ENCODE data around the gene IL1R2. TPM values are rescaled to one million over a fixed set of nuclear protein-coding genes. Genes with fewer than 3 reads are reported as not detected.
A peak's percentile ranks its signal among the peaks of the same experiment; 100 is the strongest.

Gene IL1R2
- total and polyA plus RNA-seq, 2 experiments from 2014 or later, result 0.22 to 1.2 TPM

- no peaks in the 10 kb centered on the region for H3K27me3 ChIP-seq (replicated peaks; ENCODE audit: insufficient read depth)
- 11 to 12% methylated on average over 2 of the region's 2 CpGs for WGBS, 2 experiments (ENCODE audit: low coverage in 1 of 2, low lambda C conversion rate in 2 of 2, missing lambda C conversion rate in 2 of 2)
- no peaks in the 10 kb centered on the region for H3K9me3 ChIP-seq (ENCODE audit: low read depth)
- H3K27ac ChIP-seq, result peak overlapping the region; percentile 33
- H2AFZ ChIP-seq, result no peak overlapping the region
- H3K4me3 ChIP-seq, result no peak overlapping the region
- no peak overlapping the region for H3K4me2 ChIP-seq (ENCODE audit: unreplicated experiment)
- H3K79me2 ChIP-seq (ENCODE audit: insufficient read depth), result no peaks in the 10 kb centered on the region
- H3K9ac ChIP-seq, result no peak overlapping the region
- H3F3A ChIP-seq (ENCODE audit: insufficient read depth), result peaks cover 51% of the 10 kb centered on the region
- TF ChIP-seq EZH2phosphoT487 (IDR thresholded peaks at IDR 0.05; ENCODE audit: insufficient read depth, low read depth) (no peak), EZH2 (IDR thresholded peaks at IDR 0.05; ENCODE audit: insufficient read depth, poor library complexity, severe bottlenecking) (no peak)
- no peaks in the 10 kb centered on the region for H3K36me3 ChIP-seq (ENCODE audit: low read depth)
- DNase-seq, result peak; percentile 76
- peaks cover 50% of the 10 kb centered on the region for H3K4me1 ChIP-seq (ENCODE audit: insufficient read depth)
- H4K20me1 ChIP-seq (ENCODE audit: insufficient read depth), result no peaks in the 10 kb centered on the region
- in situ Hi-C loops (cut with MboI), result loop anchor here (25.0 kb wide), 1 partner anchor 96 kb away; the partner anchor contains the start of gene IL1R1
- no peaks in the 10 kb centered on the region for H3K9me2 ChIP-seq (ENCODE audit: insufficient read depth)
Observed at GRCh38 chr2:102041351-102041750, 49.6 kb downstream of the IL1R2 start.

GRCh38 chr2:102042196-102043081 lies 50.7 kb downstream of the IL1R2 start:
- H3K4me3 ChIP-seq, result no peak overlapping the region
- no peak overlapping the region for H2AFZ ChIP-seq
- H3K27ac ChIP-seq, result peak overlapping the region; percentile 33; the same call in 1 of the 2 replicates
- no peak overlapping the region for H3K9ac ChIP-seq
- H3K9me3 ChIP-seq (ENCODE audit: low read depth), result no peaks in the 10 kb centered on the region
- in situ Hi-C loops (cut with MboI), result loop anchor here (25.0 kb wide), 1 partner anchor 95 kb away; the partner anchor contains the start of gene IL1R1
- H3F3A ChIP-seq (ENCODE audit: insufficient read depth), result peaks cover 40% of the 10 kb centered on the region
- H3K79me2 ChIP-seq (ENCODE audit: insufficient read depth), result no peaks in the 10 kb centered on the region
- H3K27me3 ChIP-seq (replicated peaks; ENCODE audit: insufficient read depth), result no peaks in the 10 kb centered on the region
- 92 to 98% methylated on average over 4 of the region's 4 CpGs for WGBS, 2 experiments (ENCODE audit: low coverage in 1 of 2, low lambda C conversion rate in 2 of 2, missing lambda C conversion rate in 2 of 2)
- TF ChIP-seq EZH2 (IDR thresholded peaks at IDR 0.05; ENCODE audit: insufficient read depth, poor library complexity, severe bottlenecking) (no peak), EZH2phosphoT487 (IDR thresholded peaks at IDR 0.05; ENCODE audit: insufficient read depth, low read depth) (no peak)
- peaks cover 42% of the 10 kb centered on the region for H3K4me1 ChIP-seq (ENCODE audit: insufficient read depth)
- H4K20me1 ChIP-seq (ENCODE audit: insufficient read depth), result no peaks in the 10 kb centered on the region
- DNase-seq, result no peak
- no peaks in the 10 kb centered on the region for H3K36me3 ChIP-seq (ENCODE audit: low read depth)
- no peaks in the 10 kb centered on the region for H3K9me2 ChIP-seq (ENCODE audit: insufficient read depth)
- H3K4me2 ChIP-seq (ENCODE audit: unreplicated experiment), result no peak overlapping the region

GRCh38 chr2:102043560-102043959 lies 51.8 kb downstream of the IL1R2 start:
- Histone ChIP-seq H3K9ac (no peak overlapping the region), H3K27me3 (replicated peaks; ENCODE audit: insufficient read depth) (no peaks in the 10 kb centered on the region), H3K9me3 (ENCODE audit: low read depth) (no peaks in the 10 kb centered on the region), H3K4me2 (ENCODE audit: unreplicated experiment) (no peak overlapping the region), H3K36me3 (ENCODE audit: low read depth) (no peaks in the 10 kb centered on the region), H4K20me1 (ENCODE audit: insufficient read depth) (no peaks in the 10 kb centered on the region), H3K27ac (no peak overlapping the region), H3F3A (ENCODE audit: insufficient read depth) (peaks cover 30% of the 10 kb centered on the region), H3K79me2 (ENCODE audit: insufficient read depth) (no peaks in the 10 kb centered on the region), H2AFZ (no peak overlapping the region), H3K9me2 (ENCODE audit: insufficient read depth) (no peaks in the 10 kb centered on the region), H3K4me3 (no peak overlapping the region), H3K4me1 (ENCODE audit: insufficient read depth) (peaks cover 31% of the 10 kb centered on the region)
- TF ChIP-seq EZH2 (IDR thresholded peaks at IDR 0.05; ENCODE audit: insufficient read depth, poor library complexity, severe bottlenecking), result no peak
- TF ChIP-seq EZH2phosphoT487 (IDR thresholded peaks at IDR 0.05; ENCODE audit: insufficient read depth, low read depth), result no peak
- DNase-seq, result no peak
- in situ Hi-C loops (cut with MboI), result loop anchor here (25.0 kb wide), 1 partner anchor 94 kb away; the partner anchor contains the start of gene IL1R1
- 90 to 100% methylated on average over 1 of the region's 1 CpG for WGBS, 2 experiments (ENCODE audit: low coverage in 1 of 2, low lambda C conversion rate in 2 of 2, missing lambda C conversion rate in 2 of 2)

- TF ChIP-seq EZH2phosphoT487 (IDR thresholded peaks at IDR 0.05; ENCODE audit: insufficient read depth, low read depth), result no peak
- no peak for TF ChIP-seq EZH2 (IDR thresholded peaks at IDR 0.05; ENCODE audit: insufficient read depth, poor library complexity, severe bottlenecking)
Observed at GRCh38 chr2:102044235-102044896, 52.6 kb downstream of the IL1R2 start.

More at GRCh38 chr2:102044235-102044896, 52.6 kb downstream of the IL1R2 start:
- Histone ChIP-seq H3K9me2 (ENCODE audit: insufficient read depth) (no peaks in the 10 kb centered on the region), H3K27ac (no peak overlapping the region), H3K9me3 (ENCODE audit: low read depth) (no peaks in the 10 kb centered on the region), H2AFZ (no peak overlapping the region), H3K4me2 (ENCODE audit: unreplicated experiment) (no peak overlapping the region), H3K27me3 (replicated peaks; ENCODE audit: insufficient read depth) (no peaks in the 10 kb centered on the region), H3K9ac (no peak overlapping the region), H3F3A (ENCODE audit: insufficient read depth) (peaks cover 33% of the 10 kb centered on the region), H3K36me3 (ENCODE audit: low read depth) (no peaks in the 10 kb centered on the region), H4K20me1 (ENCODE audit: insufficient read depth) (no peaks in the 10 kb centered on the region), H3K79me2 (ENCODE audit: insufficient read depth) (no peaks in the 10 kb centered on the region), H3K4me3 (no peak overlapping the region), H3K4me1 (ENCODE audit: insufficient read depth) (peaks cover 33% of the 10 kb centered on the region)
- no peak for DNase-seq
- 94 to 95% methylated on average over 1 of the region's 1 CpG for WGBS, 2 experiments (ENCODE audit: low coverage in 1 of 2, low lambda C conversion rate in 2 of 2, missing lambda C conversion rate in 2 of 2)
- in situ Hi-C loops (cut with MboI), result loop anchor here (25.0 kb wide), 1 partner anchor 93 kb away; the partner anchor contains the start of gene IL1R1
